OCI-LY7 (cell line): ENCODE results near the gene RTP5.

ENCODE experiments used
- EZH2phosphoT487 ChIP-seq: fragments of 200-600 bp; sonication (generic); IDR thresholded peaks from 2 replicates; pipeline ENCODE4 v1.6.1; 2018; ENCODE audit warnings: low read depth, borderline replicate concordance, mild to moderate bottlenecking, mixed run types, antibody characterized with exemption, low read length, moderate library complexity, mixed read lengths
- TF ChIP-seq, protein P1 (sequence below): fragments of 200-600 bp; sonication (generic); conservative IDR thresholded peaks from 2 replicates; pipeline ENCODE4 v1.5.1; 2014; ENCODE audit warnings: mild to moderate bottlenecking, antibody characterized with exemption, low read length, moderate library complexity, mixed read lengths

DNA sequence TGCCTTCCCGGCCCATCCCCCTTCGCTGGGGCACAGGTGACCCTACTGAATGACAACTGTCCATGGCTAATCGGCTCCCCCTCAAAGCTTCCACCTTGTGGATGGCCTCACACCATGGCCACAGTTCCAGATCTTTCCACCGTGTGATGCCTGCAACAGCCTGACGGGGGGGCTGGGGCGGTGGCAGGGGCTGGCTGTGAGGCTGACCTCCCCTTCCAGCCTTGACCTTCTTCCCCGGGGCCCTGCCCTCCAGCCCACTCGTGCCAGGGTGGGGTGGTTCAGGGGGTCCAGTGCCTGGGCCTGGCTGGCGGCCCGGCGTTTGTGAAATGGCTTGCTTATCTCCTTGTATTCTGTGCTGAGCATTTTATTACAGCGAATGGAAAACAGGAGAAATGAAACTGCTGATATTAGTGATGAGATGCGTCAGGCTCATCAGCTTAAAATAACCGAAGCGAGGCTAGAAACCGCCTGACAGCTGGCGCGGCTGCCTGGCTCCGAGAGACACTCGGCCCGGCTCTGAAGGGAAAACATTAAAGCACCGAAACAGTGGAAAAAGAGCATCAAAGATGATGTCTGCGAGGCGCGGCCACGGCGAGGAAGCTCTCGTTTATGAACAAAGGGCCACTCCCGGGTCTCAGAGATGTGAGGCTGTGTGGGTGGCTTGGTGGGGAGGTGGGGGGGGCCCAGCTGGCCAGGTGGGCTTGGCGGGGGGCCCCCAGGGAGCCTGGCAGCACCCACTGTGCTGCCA lies 9.9 kb upstream of the RTP5 start:
- TF ChIP-seq, protein P1, sequence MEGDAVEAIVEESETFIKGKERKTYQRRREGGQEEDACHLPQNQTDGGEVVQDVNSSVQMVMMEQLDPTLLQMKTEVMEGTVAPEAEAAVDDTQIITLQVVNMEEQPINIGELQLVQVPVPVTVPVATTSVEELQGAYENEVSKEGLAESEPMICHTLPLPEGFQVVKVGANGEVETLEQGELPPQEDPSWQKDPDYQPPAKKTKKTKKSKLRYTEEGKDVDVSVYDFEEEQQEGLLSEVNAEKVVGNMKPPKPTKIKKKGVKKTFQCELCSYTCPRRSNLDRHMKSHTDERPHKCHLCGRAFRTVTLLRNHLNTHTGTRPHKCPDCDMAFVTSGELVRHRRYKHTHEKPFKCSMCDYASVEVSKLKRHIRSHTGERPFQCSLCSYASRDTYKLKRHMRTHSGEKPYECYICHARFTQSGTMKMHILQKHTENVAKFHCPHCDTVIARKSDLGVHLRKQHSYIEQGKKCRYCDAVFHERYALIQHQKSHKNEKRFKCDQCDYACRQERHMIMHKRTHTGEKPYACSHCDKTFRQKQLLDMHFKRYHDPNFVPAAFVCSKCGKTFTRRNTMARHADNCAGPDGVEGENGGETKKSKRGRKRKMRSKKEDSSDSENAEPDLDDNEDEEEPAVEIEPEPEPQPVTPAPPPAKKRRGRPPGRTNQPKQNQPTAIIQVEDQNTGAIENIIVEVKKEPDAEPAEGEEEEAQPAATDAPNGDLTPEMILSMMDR, result peak; percentile 46
- TF ChIP-seq EZH2phosphoT487, result no peak
